Ovary (tissue), 3 donors: ENCODE measurements around the gene ING1.

Experiments
- EP300 ChIP-seq: sonication (generic); formaldehyde crosslinking; IDR thresholded peaks from one replicate; pipeline ENCODE4 v1.6.1; 2017; ENCODE audit warnings: antibody characterized with exemption
- POLR2A ChIP-seq: fragments of 450-650 bp; IDR thresholded peaks from one replicate; pipeline ENCODE4 v1.6.1; 2017; ENCODE audit warnings: antibody characterized with exemption, mild to moderate bottlenecking, moderate library complexity
- TF ChIP-seq, protein P1 (sequence below), 3 donors: fragments of 450-650 bp in 2 of 3; fragments of 200-600 bp in 1 of 3; IDR thresholded peaks; one replicate each; pipeline versions ENCODE4 v1.5.1 to v1.8.0; 2016 to 2022; ENCODE audit warnings: antibody characterized with exemption in 3 of 3, mild to moderate bottlenecking in 1 of 3
- donor health status: DM: no; HTN: no; CAD: no.

DNA sequence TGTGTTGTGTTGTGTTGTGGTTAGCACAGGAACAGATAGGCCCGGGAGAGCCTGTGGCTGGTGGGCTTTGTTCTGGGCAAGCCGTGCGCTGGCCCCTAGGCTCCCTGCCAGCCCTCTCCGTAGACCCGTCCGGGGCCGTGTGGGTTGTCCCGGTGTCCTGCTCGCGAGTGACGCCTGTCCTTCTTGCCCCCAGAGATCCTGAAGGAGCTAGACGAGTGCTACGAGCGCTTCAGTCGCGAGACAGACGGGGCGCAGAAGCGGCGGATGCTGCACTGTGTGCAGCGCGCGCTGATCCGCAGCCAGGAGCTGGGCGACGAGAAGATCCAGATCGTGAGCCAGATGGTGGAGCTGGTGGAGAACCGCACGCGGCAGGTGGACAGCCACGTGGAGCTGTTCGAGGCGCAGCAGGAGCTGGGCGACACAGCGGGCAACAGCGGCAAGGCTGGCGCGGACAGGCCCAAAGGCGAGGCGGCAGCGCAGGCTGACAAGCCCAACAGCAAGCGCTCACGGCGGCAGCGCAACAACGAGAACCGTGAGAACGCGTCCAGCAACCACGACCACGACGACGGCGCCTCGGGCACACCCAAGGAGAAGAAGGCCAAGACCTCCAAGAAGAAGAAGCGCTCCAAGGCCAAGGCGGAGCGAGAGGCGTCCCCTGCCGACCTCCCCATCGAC lies 5.7 kb downstream of the ING1 start:
- TF ChIP-seq POLR2A (no peak), EP300 (no peak)
- TF ChIP-seq, protein P1, sequence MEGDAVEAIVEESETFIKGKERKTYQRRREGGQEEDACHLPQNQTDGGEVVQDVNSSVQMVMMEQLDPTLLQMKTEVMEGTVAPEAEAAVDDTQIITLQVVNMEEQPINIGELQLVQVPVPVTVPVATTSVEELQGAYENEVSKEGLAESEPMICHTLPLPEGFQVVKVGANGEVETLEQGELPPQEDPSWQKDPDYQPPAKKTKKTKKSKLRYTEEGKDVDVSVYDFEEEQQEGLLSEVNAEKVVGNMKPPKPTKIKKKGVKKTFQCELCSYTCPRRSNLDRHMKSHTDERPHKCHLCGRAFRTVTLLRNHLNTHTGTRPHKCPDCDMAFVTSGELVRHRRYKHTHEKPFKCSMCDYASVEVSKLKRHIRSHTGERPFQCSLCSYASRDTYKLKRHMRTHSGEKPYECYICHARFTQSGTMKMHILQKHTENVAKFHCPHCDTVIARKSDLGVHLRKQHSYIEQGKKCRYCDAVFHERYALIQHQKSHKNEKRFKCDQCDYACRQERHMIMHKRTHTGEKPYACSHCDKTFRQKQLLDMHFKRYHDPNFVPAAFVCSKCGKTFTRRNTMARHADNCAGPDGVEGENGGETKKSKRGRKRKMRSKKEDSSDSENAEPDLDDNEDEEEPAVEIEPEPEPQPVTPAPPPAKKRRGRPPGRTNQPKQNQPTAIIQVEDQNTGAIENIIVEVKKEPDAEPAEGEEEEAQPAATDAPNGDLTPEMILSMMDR (IDR thresholded peaks at IDR 0.05), result no peak
